ENCODE results near the gene C20orf141. TPM values are rescaled to one million over a fixed set of nuclear protein-coding genes. Genes with fewer than 3 reads are reported as not detected.

The C20orf141 gene
- total and polyA plus RNA-seq, 2 of the 4 experiments (the other 2 are of a cell fraction) = 0.36 to 0.91 TPM

GRCh38 chr20:2794202-2794748, 20.5 kb upstream of the C20orf141 start:
- H4K5ac ChIP-seq (ENCODE audit: low read depth, low read length) = no peak overlapping the region
- H4K8ac ChIP-seq (ENCODE audit: low read depth in 2 of 2, low read length in 2 of 2) = no peak overlapping the region

More at GRCh38 chr20:2794202-2794748, 20.5 kb upstream of the C20orf141 start:
- no peak overlapping the region for H3K4ac ChIP-seq (ENCODE audit: low read depth, low read length)
- ChIA-PET POLR2A (ENCODE audit: unreplicated experiment) (no interaction called here), CTCF (no interaction called here)
- in situ Hi-C loops (cut with MboI; ENCODE audit: low sequenced_read_pairs) = no loop called here
- no peak overlapping the region for H3K23ac ChIP-seq (ENCODE audit: low read depth, low read length)
- H4K20me1 ChIP-seq (ENCODE audit: insufficient read depth, low read length) = no peaks in the 10 kb centered on the region
- no peaks in the 10 kb centered on the region for H3K4me1 ChIP-seq (ENCODE audit: control insufficient read depth, insufficient read depth, low read length)
- DNase-seq (no peak), ATAC-seq (ENCODE audit: low read depth) (no peak)
- no peak overlapping the region for H2AFZ ChIP-seq (replicated peaks; ENCODE audit: low read length, poor library complexity)
- TF ChIP-seq NFE2L2 (IDR thresholded peaks at IDR 0.05; ENCODE audit: low read depth, low read length) (no peak), CHD1 (IDR thresholded peaks at IDR 0.05; ENCODE audit: low read depth, low read length) (no peak), BHLHE40 (IDR thresholded peaks at IDR 0.05; ENCODE audit: low read depth, low read length) (no peak), RFX5 (IDR thresholded peaks at IDR 0.05; ENCODE audit: low read depth, low read length) (no peak), MXI1 (IDR thresholded peaks at IDR 0.05; ENCODE audit: borderline replicate concordance, low read depth, low read length) (no peak), FOS (IDR thresholded peaks at IDR 0.05; ENCODE audit: low read depth, low read length) (no peak)
- TF ChIP-seq, protein P1, sequence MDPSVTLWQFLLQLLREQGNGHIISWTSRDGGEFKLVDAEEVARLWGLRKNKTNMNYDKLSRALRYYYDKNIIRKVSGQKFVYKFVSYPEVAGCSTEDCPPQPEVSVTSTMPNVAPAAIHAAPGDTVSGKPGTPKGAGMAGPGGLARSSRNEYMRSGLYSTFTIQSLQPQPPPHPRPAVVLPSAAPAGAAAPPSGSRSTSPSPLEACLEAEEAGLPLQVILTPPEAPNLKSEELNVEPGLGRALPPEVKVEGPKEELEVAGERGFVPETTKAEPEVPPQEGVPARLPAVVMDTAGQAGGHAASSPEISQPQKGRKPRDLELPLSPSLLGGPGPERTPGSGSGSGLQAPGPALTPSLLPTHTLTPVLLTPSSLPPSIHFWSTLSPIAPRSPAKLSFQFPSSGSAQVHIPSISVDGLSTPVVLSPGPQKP (IDR thresholded peaks at IDR 0.05; ENCODE audit: borderline replicate concordance, low read depth, low read length) = no peak
- TF ChIP-seq, protein P2, sequence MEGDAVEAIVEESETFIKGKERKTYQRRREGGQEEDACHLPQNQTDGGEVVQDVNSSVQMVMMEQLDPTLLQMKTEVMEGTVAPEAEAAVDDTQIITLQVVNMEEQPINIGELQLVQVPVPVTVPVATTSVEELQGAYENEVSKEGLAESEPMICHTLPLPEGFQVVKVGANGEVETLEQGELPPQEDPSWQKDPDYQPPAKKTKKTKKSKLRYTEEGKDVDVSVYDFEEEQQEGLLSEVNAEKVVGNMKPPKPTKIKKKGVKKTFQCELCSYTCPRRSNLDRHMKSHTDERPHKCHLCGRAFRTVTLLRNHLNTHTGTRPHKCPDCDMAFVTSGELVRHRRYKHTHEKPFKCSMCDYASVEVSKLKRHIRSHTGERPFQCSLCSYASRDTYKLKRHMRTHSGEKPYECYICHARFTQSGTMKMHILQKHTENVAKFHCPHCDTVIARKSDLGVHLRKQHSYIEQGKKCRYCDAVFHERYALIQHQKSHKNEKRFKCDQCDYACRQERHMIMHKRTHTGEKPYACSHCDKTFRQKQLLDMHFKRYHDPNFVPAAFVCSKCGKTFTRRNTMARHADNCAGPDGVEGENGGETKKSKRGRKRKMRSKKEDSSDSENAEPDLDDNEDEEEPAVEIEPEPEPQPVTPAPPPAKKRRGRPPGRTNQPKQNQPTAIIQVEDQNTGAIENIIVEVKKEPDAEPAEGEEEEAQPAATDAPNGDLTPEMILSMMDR (conservative IDR thresholded peaks at IDR 0.05; ENCODE audit: low read depth, low read length) = no peak
- TF ChIP-seq, protein P3, sequence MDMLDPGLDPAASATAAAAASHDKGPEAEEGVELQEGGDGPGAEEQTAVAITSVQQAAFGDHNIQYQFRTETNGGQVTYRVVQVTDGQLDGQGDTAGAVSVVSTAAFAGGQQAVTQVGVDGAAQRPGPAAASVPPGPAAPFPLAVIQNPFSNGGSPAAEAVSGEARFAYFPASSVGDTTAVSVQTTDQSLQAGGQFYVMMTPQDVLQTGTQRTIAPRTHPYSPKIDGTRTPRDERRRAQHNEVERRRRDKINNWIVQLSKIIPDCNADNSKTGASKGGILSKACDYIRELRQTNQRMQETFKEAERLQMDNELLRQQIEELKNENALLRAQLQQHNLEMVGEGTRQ (IDR thresholded peaks at IDR 0.05; ENCODE audit: low read depth, low read length) = no peak
- H2BK120ac ChIP-seq (ENCODE audit: low read depth, low read length) = no peak overlapping the region
- no TSS peak for BruUV-seq (replicated peaks)
- no peak overlapping the region for H3K4me3 ChIP-seq (ENCODE audit: insufficient read depth, low read depth, low read length)
- peaks cover 27% of the 10 kb centered on the region for H3K27me3 ChIP-seq (ENCODE audit: control insufficient read depth, insufficient read depth, low read length)
- no peak overlapping the region for H3K56ac ChIP-seq (ENCODE audit: extremely low read depth, insufficient read depth, low read length)
- no peak overlapping the region for H2BK5ac ChIP-seq (ENCODE audit: low read depth, low read length, poor library complexity, severe bottlenecking)
- H3K9ac ChIP-seq (ENCODE audit: low read depth, low read length) = no peak overlapping the region
- H3K14ac ChIP-seq (replicated peaks; ENCODE audit: low read depth, low read length) = no peak overlapping the region
- no peak overlapping the region for H2BK15ac ChIP-seq (ENCODE audit: low read depth, low read length)
- H2BK20ac ChIP-seq (ENCODE audit: low read depth, low read length) = no peak overlapping the region
- H3K4me2 ChIP-seq (ENCODE audit: low read depth, low read length) = no peak overlapping the region
- no peak overlapping the region for H3K27ac ChIP-seq (ENCODE audit: insufficient read depth, low read length)
- 85% methylated on average over 12 of the region's 23 CpGs; no CpG with 5 or more reads in 1 of the 2 experiments for WGBS, 2 experiments (ENCODE audit: extremely low coverage in 2 of 2, insufficient read length in 1 of 2)
- H4K91ac ChIP-seq (ENCODE audit: insufficient read depth, low read depth, low read length) = no peak overlapping the region
- dilution Hi-C loops (cut with HindIII; ENCODE audit: low sequenced_read_pairs, unreplicated experiment) = no loop called here
- H3K9me3 ChIP-seq (ENCODE audit: control insufficient read depth, insufficient read depth, low read length) = no peaks in the 10 kb centered on the region
- H3K18ac ChIP-seq (ENCODE audit: low read depth, low read length) = no peak overlapping the region
- no peak overlapping the region for H2AK9ac ChIP-seq (replicated peaks; ENCODE audit: low read depth, low read length, poor library complexity)
- no peaks in the 10 kb centered on the region for H3K79me1 ChIP-seq (ENCODE audit: low read depth in 1 of 2, low read length in 2 of 2)
- intact Hi-C loops (cut with micrococcal nuclease) = no loop called here
- no peaks in the 10 kb centered on the region for H3K9me1 ChIP-seq (ENCODE audit: insufficient read depth, low read length)
- H3K36me3 ChIP-seq (ENCODE audit: control insufficient read depth, insufficient read depth, low read length) = no peaks in the 10 kb centered on the region; the same call in 1 of the 2 replicates
- H2AK5ac ChIP-seq (ENCODE audit: low read depth, low read length) = no peak overlapping the region
